NOMO-1 (cell line): Measurements from ENCODE around the gene DOHH.
A peak's percentile ranks its signal among the peaks of the same experiment; 100 is the strongest.
"Not testable (repeated sequence)": the region's sequence is repeated elsewhere in the genome, so short reads cannot be mapped to it uniquely, and the experiment has no call there.

Experiments used
- DNase-seq, 2 experiments: peaks; one replicate each; lab custom pipeline; 2025; ENCODE audit not compliant: unreplicated experiment in 2 of 2; lab: John Stamatoyannopoulos, UW

The DOHH gene

DNA sequence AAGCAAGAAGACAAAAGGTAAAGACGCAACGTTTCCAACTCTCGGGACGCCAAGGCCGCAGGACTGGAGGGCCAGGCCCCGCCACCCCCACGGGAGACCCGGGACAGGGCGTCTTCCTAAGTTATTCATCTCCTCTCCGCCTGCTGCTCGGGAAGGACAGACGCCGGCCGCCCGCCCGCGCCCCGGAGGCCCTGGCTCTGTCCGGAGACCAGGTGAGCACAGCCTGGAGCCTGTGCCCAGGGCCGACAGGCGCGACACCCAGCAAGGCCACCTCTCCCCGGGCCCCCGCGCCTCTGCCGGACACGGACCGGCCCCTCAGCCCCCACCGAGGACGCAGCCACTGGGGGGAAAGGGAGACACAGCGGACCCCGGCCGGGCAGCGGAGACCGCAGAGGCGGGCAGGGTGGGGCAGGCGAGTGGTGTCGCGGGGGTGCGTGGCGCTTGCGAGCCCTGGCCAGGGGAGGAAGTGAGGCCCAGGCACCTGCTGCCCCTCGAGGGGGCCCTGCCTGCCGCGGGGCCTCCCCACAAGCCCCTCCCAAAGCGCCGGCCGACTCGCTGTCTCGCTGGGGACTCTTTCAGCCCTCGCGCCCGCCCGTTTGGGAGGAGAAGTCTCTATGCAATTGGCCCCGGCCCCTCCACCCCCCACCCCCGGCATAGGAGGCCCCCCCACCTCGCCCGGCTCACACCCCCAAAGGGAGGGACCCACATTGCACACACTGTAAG lies 37.3 kb downstream of the DOHH start:
- no peak for DNase-seq

DNA sequence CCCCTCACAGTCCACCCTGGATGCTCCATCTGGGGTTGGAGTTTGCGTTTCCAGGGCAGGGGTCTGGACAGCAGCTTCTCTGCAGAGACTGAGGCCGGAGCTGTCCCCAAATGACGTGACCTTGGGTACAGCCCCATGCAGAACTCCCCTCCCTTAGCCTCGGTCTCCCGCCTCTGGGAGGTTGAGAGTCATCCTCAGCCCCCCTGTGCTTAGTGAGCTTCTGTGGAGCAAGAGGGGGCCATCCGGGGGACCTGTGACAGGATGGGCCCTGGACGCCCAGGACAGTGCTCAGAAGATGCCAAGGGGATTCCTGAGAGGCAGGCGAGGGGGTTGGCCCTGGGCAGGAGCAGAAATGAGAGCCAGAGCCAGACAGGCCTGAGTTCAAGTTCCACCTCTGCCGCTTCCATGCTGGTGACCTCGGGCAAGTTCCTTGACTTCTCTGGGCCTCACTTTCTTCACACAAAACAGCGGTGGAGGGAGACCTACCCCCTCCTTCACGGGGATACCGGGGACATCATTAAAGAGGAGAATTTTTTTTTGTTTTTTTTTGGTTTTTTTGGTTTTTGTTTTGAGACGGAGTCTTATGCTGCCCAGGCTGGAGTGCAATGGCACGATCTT lies 40.4 kb downstream of the DOHH start:
- DNase-seq: no peak

DNA sequence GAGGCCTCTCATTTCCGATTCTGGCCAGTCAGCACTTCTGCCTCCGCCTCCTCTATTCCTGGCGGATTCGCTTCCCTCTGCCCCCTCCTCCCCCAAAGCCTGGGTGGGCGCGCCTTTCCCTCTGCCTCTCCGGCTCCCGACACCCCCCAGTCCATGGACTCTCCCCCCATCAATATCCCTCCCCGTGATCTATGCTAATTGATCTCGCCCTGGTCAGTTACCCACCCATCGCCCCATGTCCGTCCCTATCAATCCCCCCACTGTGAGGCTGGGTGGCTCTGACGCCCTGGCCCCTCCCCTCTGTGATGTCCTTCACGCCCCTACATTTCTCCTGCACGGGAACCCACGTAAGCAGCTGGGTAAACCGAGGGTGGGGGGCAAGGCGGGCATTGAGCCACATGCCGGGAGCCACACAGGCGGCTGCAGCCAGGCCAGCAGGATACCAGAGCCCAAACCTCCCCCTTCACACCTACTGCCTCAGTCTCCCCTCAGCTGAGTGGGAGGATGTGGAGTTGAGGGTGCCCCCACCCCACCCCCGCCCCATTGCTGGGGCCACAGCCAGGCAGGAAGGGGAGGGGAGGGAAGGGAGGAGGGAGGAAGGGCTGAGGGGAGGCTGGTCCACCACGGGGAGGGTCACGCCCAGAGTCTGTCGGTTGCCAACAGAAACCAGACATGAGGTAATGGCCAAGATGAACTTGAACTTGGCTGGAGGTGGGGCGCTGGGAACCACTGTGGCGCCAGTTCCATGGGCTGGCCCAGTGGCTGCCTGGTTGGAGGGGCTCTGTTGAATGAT lies 41.2 kb downstream of the DOHH start:
- DNase-seq: no peak

DNA sequence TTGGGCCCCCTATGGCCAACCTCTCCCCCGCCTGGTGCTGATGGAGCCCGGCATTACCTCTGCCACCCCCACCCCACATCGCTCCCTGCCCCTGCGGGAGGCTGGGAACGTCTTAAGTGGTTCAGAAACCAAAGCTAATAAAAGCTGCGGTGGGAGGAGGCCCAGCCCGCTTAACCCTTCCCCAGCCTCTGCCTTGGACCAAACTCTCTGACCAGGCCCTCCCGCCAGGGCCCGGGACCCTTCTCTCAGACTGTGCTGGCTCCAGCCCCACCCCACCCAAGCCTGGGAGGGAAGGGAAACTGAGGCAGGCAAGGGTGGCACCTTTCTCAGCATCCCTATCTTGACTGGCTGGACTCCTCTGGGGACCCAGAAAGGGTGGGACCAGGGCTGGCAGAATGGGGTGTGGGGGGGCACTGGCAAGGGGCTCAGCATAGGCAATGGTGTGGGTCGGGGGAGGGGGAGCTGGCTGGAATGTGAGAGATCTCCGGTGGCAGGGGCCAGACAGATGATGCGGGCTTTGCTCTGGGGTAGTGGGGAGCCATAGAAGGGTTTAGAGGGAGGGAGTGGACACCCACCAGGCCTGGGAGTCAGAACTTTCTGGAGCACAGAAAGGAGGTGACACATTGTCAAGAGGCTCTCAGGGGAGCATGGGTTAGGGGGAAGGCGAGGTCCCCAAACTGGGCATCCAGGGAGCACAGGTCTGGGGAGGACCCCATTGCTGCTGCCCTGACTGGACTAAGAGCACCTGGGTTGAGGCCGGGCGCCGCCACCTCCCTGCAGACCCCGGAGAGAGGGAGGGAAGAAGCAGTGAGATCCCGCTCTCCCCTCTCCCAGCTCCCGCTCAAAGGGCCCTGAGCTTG lies 42.0 kb downstream of the DOHH start:
- DNase-seq: no peak

DNA sequence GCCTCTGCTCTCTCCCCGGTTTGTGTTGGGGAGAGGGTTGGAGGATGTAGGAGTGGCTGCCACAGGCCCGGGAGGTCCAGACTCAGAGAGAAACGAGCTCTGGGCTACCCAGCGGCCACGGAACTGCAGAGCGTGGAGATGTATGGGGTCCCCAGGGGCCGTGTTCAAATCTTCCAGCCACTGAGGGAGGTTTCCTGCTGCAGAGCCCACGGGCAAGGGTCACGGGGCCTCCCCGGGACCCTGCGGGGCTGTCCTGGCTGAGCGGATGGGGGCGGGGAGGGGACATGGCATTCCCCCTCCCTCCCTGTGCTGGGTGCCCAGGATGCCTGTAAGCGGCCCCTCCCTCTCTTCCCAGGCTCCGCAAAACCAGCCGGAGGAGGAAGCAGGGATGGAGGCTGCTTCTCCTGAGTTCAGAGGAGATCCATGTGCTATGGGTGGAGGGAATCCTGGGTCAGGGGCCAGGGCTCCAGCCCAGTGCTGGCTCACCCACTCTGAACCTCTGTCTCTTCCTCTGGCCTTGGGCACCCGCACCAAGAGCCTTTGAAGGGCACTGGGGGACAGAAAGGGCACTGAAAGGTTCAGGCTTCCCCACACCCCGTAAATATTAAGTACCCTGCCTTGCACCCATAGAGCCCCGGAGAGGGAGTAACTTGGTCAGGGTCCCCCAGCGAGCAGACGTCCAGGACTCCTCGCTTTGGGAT lies 42.8 kb downstream of the DOHH start:
- no peak for DNase-seq

DNA sequence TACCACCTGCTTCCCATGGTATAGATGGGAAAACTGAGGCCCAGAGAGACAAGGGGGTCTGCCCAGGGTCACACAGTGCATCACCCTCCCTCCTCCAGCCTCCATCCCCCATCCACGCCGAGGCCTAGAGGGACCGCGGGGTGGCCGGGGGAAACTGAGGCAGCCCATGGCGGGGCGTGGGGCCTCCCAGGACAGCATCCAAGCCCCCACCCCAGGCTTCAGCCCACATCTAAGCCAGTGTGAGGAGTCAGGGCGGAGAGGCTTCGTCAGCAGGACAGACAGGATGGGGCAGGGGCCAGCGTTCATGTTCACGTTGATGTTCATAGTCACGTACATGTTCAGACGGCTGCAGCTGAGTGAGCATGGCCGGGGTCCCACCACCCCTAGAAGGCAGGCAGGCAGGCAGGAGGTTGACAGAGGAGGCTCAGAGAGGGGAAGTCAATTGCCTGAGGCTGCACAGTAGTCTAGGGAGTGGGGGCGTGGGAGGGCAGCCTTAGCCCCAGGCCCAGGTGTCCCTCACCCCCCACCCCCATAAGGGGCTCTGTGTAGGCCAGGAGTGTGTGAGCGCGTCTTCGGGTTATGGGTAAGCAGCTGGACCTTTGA lies 43.4 kb downstream of the DOHH start:
- DNase-seq: no peak

DNA sequence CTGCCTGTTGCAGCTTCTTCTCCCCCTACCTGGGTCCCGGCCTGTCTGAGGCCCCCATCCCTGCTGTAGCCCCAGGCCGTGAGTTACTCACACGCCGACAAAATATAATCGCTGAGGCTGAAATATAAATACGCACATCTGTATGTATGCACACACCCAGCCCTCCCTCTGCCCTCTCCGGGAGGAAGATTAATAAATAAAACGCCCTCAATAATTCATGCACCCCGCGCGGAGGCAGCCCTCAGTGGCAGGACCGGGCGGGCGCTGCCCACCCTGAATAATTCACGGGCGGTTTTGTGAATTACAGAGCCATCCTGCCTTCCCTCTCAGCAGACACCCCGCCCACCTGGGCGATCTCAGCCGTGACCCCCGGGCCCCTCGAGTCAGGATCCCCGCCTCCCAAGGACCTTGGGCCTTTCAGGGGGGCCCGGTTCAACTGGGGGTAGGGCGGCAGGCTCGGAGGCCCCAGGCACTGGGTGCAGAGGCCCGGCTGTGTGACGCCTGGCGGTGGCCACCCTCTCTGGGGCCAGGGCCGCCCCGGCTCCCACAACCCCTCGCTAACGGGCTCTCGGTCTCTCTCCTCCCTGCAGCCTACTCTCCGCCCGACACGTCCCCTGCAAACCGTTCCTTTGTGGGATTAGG lies 44.4 kb downstream of the DOHH start:
- no peak for DNase-seq

DNA sequence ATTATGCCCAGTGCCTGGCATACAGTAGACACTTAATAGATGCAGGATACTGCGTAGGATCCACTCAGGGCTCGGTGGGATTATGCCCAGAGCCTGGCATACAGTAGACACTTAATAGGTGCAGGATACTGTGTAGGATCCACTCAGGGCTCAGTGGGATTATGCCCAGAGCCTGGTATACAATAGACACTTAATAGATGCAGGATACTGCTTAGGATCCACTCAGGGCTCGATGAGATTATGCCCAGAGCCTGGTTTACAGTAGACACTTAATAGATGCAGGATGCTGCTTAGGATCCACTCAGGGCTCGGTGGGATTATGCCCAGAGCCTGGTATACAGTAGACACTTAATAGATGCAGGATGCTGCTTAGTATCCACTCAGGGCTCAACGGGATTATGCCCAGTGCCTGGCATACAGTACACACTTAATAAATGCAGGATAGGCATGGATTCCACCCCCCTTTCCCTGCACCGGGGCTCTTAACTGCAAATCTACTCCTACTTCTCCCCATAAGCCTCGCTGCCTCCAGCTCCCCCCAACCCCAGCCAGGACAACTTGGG lies 45.0 kb downstream of the DOHH start:
- DNase-seq: no peak

DNA sequence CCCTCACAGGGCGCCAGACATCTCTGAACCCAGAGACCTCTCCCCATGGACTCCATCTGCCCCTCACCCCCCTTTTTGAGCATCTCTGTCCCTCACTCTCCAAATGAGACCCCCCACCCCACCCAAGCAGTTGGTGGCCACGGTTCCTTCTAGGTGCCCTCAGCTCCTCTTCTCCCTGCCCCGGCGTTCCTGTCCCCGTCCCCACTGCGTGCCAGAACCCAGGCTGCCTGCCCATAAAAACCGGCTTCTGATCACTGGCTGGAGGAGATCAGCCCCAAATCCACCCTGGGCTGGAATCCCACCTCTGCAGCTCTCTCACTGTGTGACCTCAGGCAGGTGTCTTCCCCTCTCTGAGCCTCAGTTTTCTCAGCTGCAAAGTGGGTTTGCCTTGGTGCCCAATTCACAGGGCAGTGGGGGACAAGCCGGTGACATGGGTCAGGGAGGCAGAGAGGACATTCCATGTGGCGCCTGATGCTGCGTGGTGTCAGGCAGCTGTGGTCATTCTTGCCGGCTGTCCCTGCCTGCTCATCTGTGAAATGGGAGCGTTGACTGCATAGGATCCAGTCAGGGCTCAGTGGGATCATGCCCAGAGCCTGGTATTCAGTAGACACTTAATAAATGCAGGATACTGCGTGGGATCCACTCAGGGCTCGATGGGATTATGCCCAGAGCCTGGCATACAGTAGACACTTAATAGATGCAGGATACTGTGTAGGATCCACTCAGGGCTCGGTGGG lies 45.6 kb downstream of the DOHH start:
- DNase-seq: no peak

DNA sequence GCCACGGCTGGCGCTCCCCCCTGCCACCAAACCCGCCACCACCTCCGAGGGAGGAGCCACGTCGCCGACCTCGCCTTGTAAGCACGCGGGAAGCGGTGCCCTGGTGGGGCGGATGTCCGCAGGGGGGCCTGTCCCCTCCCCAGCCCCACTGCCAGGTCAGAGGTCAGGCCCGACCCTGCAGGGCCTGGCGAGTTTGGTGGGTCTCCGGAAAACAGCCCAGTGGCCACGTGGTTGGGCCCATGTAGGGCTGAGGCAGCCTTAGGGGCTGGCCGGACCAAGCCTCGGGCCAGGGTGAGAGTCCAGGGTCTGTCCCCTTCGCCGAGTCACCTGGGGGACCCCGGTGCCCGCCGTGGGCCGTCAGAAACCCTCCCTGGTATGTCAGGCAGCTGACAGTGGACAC lies 46.6 kb downstream of the DOHH start:
- DNase-seq: no peak

DNA sequence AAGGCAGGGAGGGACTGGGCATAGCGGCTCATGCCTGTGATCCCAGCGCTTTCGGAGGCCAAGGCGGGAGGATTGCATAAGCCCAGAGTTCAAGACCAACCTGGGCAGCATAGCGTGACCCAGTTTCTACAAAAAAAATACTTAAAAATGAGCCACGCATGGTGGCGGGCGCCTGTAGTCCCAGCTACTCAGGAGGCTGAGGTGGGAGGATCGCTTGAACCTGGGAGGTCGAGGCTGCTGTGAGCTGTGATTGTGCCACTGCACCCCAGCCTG lies 47.6 kb downstream of the DOHH start:
- DNase-seq: not testable (repeated sequence)

DNA sequence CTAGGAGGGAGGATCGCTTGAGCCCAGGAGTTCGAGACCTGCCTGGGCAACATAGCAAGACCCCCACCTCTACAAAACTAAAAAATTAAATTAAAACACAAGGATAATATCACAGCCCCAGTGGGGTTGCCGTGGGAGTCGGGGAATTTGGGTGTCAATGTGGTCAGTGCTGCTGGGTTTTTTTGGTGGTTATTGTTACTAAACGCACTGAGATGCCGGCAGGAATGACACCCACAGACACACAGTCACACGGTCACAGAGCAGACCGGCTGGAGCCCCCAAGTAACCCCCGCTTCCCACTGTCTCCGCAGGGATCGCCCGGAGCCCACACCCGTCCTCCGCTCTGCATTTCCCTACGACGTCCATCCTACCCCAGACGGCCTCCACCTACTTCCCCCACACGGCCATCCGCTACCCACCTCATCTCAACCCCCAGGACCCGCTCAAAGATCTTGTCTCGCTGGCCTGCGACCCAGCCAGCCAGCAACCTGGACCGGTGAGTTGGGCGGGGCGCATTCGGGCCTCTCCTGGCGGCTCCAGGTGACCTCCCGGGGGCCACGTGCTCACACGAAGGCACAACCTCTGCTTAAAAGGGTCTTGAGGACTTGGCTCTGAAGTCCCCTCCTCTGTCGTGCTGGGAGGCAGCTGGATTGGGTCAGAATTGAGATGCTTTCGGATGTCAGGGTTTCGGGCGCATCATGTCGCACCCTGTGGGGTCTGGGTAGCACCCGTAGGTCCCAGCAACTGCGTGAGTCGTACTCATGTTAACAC lies 48.1 kb downstream of the DOHH start:
- no peak for DNase-seq

DNA sequence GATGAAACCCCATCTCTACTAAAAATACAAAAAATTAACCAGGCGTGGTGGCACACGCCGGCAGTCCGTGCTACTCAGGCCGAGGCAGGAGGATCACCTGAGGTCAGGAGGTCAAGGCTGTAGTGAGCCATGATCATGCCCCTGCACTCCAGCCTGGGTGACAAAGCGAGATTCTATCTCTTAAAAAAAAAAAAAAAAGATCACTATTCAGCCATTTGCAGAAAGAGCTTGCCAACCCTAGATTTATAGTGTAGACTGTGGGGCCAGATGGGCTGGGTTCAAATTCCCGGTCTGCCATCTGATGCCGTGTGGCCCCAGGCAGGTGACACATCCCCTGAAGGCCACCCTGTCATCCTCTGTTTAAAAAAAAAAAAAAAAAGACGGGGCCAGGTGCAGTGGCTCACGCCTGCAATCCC lies 49.0 kb downstream of the DOHH start:
- DNase-seq: no peak

DNA sequence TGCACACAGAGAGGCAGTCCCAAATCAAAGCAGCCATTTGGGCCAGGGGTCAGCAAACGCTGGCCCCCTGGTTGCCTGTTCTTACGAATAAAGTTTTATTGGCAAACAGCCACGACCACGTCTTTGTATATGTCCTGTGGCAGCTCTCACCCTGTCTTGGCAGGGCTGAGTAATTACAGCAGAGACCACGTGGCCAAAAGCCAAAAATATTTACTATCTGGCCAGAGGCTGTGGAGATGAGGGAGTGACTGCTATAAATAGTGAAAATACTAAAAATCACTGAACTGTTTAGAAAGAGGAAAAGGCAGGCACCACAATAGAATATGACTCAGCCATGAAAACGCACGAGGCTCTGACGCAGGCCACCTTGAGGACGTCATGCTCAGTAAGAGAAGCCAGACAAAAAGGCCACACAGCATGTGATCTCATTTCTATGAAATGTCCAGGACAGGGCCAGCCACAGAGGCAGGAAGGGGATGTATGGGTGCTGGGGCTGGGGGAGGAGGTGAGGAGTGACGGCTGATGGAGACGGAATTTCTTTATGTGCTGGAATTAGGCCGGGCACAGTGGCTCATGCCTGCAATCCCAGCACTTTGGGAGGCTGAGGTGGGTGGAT lies 49.6 kb downstream of the DOHH start:
- peak in 1 of 2 experiments; percentile 22 for DNase-seq

DNA sequence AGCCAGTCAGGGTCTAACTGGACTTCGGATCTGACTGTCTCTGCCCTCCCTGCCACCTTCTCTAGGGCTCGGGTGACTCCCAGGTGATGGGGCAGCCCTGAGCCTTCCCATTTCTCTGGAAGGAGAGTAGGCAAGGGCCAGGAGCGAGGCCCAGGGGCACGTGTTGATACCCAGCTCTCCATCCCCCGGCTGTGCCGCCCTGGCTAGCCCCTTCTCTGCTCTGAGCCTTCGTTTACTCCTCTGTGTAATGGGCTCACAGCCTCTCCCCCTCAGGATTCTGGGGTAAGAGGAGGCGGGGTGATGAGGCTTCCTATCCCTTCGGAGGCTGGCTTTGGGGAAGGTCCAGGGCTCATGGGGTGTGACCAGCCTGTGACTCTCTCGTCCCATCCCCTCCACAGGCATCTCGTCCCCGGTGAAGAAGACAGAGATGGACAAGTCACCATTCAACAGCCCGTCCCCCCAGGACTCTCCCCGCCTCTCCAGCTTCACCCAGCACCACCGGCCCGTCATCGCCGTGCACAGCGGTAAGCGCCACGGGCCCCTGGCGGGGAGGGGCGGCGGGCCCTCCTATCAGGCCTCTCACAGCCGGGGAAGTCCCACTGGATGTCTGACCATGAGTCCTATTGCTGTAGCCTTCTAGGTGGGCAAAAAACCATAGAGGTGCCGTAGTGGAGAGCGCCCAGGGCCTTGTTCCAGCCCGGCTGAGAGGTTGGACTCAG lies 51.7 kb downstream of the DOHH start:
- no peak for DNase-seq

DNA sequence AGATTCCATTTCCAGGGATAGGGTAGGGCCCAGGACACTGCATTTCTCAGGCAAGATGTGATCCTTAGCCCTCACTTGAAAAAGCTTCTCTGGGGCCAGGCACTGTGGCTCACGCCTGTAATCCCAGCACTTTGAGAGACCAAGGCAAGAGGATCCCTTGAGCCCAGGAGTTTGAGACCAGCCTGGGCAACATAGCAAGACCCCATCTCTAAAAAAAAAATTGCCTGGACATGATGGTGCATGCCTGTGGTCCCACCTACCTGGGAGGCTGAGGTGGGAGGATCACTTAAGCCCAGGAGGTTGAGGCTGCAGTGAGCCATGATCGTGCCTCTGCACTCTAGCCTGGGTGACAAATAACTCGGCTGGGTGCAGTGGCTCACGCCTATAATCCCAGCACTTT lies 53.8 kb downstream of the DOHH start:
- not testable (repeated sequence) for DNase-seq

DNA sequence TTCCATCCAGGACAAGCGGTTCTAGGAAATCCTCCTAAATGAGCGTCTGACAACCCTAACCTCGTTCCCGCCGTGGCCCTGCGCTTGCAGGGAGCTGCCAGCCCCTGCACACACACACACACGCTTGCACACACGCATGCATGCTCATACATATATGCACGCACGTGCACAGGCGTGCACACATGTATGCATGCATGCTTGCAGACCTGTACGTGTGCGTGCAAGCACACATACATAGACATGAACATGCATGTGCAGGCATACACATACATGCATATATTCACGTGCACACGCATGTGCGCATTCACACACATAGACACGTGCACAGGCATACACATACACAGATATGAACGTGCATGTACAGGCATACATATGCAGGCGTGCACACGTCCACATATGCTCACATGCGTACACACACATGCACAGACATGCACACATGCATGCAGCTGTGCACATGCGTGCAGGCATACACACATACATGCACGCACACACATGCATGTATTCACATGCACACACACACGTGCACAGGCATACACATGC lies 55.7 kb downstream of the DOHH start:
- no peak for DNase-seq
